ENCODE measurements around the gene FILIP1. TPM values are rescaled to one million over a fixed set of nuclear protein-coding genes. Genes with fewer than 3 reads are reported as not detected.
A peak's percentile ranks its signal among the peaks of the same experiment; 100 is the strongest.

FILIP1 gene
- total RNA-seq, 4 donors from 2014 or later, result 41.7 to 53.3 (median 48.4) TPM

DNA sequence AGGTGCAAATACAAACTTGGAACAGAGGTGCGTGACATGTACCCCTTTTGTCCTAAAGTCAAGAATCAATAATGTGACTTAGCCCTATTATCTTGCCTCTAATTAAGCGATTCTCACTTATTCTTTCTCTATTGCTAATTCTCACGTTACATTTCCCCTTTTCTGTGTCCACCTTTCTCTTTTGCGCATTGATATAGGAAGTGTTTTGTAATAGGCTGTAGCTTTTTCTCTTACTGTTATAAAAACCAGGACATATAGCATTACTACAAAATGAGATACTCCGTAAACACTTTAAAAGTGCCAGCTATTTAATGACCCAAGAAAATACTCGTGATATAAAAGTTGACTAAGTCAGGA is 208.3 kb downstream of the FILIP1 start:
- Histone ChIP-seq H3K27me3 (no peaks in the 10 kb centered on the region), H3K27ac (replicated peaks in 1 of 4) (peak overlapping the region; percentile 89 to 93 (median 92)), H3K4me1 (peaks cover 26 to 57% (median 46%) of the 10 kb centered on the region in 4 donors), H3K4me3 (peak overlapping the region; percentile 76 to 94 (median 84)), H3K36me3 (peaks cover 0 to 12% (median 0%) of the 10 kb centered on the region in 4 donors), H3K9me3 (no peaks in the 10 kb centered on the region)
- intact Hi-C loops (cut with DNase I), result no loop called here
- TF ChIP-seq POLR2A (IDR thresholded peaks at IDR 0.05; ENCODE audit: low read depth) (no peak), EP300 (IDR thresholded peaks at IDR 0.05) (no peak), POLR2AphosphoS5 (IDR thresholded peaks at IDR 0.05) (no peak)
- TF ChIP-seq, protein P1, sequence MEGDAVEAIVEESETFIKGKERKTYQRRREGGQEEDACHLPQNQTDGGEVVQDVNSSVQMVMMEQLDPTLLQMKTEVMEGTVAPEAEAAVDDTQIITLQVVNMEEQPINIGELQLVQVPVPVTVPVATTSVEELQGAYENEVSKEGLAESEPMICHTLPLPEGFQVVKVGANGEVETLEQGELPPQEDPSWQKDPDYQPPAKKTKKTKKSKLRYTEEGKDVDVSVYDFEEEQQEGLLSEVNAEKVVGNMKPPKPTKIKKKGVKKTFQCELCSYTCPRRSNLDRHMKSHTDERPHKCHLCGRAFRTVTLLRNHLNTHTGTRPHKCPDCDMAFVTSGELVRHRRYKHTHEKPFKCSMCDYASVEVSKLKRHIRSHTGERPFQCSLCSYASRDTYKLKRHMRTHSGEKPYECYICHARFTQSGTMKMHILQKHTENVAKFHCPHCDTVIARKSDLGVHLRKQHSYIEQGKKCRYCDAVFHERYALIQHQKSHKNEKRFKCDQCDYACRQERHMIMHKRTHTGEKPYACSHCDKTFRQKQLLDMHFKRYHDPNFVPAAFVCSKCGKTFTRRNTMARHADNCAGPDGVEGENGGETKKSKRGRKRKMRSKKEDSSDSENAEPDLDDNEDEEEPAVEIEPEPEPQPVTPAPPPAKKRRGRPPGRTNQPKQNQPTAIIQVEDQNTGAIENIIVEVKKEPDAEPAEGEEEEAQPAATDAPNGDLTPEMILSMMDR (IDR thresholded peaks at IDR 0.05), result no peak
- WGBS, result 2% methylated on average over 6 of the region's 6 CpGs
- DNase-seq (ENCODE audit: extremely low spot score), result no peak

DNA sequence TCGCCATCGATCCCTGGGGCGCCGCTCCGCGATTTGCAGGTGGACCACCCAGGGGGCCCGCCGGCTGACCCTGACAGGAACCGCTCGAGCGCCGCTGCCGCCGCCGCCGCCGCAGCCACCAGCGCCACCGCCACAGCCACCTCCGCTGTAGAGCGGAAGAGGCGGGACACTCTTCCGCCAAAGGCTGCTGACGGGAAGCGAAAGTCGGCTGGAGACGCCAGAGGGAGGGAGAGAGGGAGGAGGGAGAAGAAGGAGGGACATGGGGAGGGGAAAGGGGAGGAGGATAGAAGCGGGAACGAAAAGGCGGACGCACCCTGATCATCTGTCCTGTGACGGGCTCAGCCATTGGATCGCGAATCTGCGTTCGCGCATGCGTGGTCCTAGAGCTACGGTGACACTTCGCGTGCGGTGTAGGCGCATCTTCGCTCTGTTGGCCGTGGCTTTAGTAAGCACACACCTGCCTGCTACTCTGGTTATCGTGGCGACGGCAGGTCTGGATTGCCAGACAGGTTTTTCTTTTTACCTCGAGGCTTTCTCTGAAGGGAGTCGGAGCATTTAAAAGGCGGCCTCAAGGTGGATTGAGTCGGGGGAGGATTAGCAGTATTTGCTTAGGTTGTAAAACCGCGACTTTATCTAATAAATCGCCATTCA is 208.8 kb downstream of the FILIP1 start, which contains the start of gene TMEM30A:
Gene TMEM30A, minus strand, starts transcription at position 161 of the 651 bp plus-strand sequence. Its CDS starts 154 bp downstream, at position 7.
- Histone ChIP-seq H3K4me3 (peak within 1 kb of the TSS; percentile 76 to 94 (median 84)), H3K9me3 (no peaks in the 10 kb centered on the region), H3K27me3 (no peaks in the 10 kb centered on the region), H3K27ac (replicated peaks in 1 of 4) (peak within 1 kb of the TSS; percentile 89 to 93 (median 92)), H3K4me1 (peaks cover 31 to 56% (median 51%) of the 10 kb centered on the region in 4 donors), H3K36me3 (peaks cover 0 to 7% (median 0%) of the 10 kb centered on the region in 4 donors)
- DNase-seq (ENCODE audit: extremely low spot score), result peak; percentile 99
- TF ChIP-seq POLR2AphosphoS5 (IDR thresholded peaks at IDR 0.05) (peak; percentile 98), EP300 (IDR thresholded peaks at IDR 0.05) (no peak), POLR2A (IDR thresholded peaks at IDR 0.05; ENCODE audit: low read depth) (peak; percentile 91)
- TF ChIP-seq, protein P1 (IDR thresholded peaks at IDR 0.05), result peak in 1 of 3 experiments; percentile 6
- 0% methylated on average over 34 of the region's 55 CpGs for WGBS
- intact Hi-C loops (cut with DNase I), result no loop called here

DNA sequence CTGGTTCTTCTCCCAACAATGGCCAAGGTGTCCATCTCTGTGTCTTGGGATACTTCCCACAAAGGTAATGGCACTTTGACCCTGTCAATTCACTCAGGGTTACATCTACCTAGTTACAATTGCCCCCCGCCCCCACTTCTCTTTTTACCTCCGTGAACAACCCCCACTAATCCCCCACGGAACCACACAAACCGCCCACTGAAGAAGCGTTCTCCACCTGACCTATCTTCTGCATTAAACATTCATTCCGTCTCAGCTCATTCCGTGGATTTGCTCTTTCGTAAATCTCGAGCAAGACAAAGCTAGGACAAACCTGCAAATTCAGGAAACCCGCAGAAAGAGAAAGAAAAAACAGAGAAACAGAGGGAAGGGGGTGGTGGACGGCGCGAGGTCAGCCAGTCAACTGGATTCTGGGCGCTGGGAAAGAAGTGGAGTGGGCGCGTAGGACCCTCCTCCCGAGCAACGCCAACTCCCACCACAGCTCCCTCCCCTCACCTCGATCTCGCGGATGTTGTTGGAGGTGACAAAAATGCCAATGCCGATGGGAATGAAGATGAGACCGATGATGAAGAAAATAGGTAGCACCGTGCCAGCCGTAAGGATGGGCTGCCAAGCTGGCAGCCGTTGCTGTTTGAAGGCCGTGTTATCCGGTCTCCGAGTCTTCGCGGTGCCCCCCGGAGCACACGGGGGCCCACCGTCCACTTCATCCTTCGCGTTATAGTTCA is 209.5 kb downstream of the FILIP1 start:
- Histone ChIP-seq H3K27ac (replicated peaks in 1 of 4) (peak overlapping the region; percentile 89 to 93 (median 92)), H3K4me1 (peaks cover 38 to 61% (median 58%) of the 10 kb centered on the region in 4 donors), H3K9me3 (no peaks in the 10 kb centered on the region), H3K4me3 (peak overlapping the region; percentile 76 to 94 (median 84)), H3K36me3 (peaks cover 0 to under 1% (median 0%) of the 10 kb centered on the region in 4 donors), H3K27me3 (no peaks in the 10 kb centered on the region)
- TF ChIP-seq, protein P1 (IDR thresholded peaks at IDR 0.05), result no peak
- TF ChIP-seq POLR2AphosphoS5 (IDR thresholded peaks at IDR 0.05), result no peak
- TF ChIP-seq POLR2A (IDR thresholded peaks at IDR 0.05; ENCODE audit: low read depth), result no peak
- no peak for TF ChIP-seq EP300 (IDR thresholded peaks at IDR 0.05)
- under 1% methylated on average over 25 of the region's 36 CpGs for WGBS
- intact Hi-C loops (cut with DNase I), result no loop called here
- DNase-seq (ENCODE audit: extremely low spot score), result no peak

DNA sequence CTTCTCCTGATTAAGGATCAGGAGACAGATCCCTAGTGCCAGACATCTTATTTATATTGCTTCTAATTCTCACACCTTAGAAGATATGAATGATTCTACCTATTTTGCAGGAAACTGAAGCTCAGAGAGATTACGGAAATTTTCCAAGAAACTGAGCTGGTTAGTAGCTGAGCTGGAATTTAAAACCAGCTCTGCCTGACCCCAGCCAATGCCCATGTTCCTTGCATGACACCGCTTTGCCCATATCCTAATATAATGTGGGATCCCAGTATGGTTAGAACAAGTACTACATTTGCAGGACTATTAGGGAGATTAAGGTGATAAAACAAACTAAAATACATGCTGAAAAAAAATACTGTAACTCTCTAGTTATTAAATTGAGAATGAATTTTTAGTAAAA is 210.9 kb downstream of the FILIP1 start:
- Histone ChIP-seq H3K9me3 (no peaks in the 10 kb centered on the region), H3K4me3 (peak overlapping the region; percentile 76 to 94 (median 84)), H3K4me1 (peaks cover 47 to 74% (median 71%) of the 10 kb centered on the region in 4 donors), H3K27ac (replicated peaks in 1 of 4) (no peak overlapping the region), H3K36me3 (no peaks in the 10 kb centered on the region), H3K27me3 (no peaks in the 10 kb centered on the region)
- TF ChIP-seq EP300 (IDR thresholded peaks at IDR 0.05), result no peak
- TF ChIP-seq, protein P1 (IDR thresholded peaks at IDR 0.05), result no peak
- TF ChIP-seq POLR2AphosphoS5 (IDR thresholded peaks at IDR 0.05), result no peak
- no peak for TF ChIP-seq POLR2A (IDR thresholded peaks at IDR 0.05; ENCODE audit: low read depth)
- DNase-seq (ENCODE audit: extremely low spot score), result no peak
- 57% methylated on average over 2 of the region's 2 CpGs for WGBS
- intact Hi-C loops (cut with DNase I), result no loop called here
